HG02973 (cell line): ENCODE data around the gene ZEB1.
"Not testable (repeated sequence)": the region's sequence is repeated elsewhere in the genome, so short reads cannot be mapped to it uniquely, and the experiment has no call there.

Experiments
- ATAC-seq: cut with Tn5 transposase; IDR thresholded peaks from one replicate; pipeline ENCODE4 v1.9.1; 2021; ENCODE audit warnings: moderate library complexity; ENCODE audit not compliant: unreplicated experiment

ZEB1 gene

DNA sequence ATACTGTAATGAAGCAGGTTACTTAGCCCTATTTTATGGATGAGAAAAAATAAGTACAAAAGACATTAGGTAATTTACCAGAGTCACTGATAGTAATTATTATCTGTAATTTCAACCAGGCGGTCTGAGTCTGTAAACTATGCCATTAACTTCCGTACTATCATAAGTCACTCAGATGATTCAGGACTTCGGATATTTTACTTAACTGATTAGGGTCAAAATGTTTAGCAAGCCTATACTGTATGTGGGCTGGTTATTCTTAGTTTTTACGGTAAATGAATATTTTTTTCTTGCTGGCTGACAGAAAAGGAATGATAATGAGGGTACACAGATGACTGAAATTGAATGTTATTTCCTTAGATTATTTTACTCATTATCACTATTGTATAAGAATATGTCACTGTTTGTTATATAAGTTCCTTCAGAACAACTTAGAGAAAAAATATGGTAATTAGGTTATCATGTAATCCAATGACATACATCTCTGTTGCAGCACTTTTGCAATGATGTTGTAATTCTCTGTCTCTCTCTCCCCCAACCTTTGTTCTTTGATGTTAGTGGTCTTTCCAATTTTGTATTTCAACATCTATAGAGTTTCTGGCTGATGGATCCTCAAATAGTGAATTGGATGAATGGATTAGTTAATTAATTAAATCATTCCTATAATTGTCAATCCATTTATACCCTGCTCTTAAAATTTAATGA lies 165.6 kb downstream of the ZEB1 start:
- ATAC-seq, result no peak

GRCh38 chr10:31490858-31491504 lies 172.0 kb downstream of the ZEB1 start:
- no peak for ATAC-seq

DNA sequence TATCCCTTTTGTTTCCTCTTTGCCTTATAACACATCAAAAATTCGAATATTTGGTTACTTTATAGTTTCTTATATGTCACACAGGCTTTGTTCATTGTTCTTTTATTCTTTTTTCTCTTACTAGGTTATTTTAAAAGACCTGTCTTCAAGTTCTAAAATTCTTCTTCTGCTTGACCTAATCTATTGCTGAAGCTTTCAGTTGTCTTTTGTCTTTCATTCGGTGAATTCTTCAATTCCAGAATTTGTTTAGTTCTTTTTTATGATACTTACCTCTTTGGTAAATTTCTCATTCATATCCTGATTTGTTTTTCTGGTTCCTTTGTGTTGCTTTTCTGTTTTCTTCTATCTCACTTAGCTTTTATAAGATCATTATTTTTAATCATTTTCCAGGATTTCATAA lies 188.4 kb downstream of the ZEB1 start:
- ATAC-seq, result no peak

DNA sequence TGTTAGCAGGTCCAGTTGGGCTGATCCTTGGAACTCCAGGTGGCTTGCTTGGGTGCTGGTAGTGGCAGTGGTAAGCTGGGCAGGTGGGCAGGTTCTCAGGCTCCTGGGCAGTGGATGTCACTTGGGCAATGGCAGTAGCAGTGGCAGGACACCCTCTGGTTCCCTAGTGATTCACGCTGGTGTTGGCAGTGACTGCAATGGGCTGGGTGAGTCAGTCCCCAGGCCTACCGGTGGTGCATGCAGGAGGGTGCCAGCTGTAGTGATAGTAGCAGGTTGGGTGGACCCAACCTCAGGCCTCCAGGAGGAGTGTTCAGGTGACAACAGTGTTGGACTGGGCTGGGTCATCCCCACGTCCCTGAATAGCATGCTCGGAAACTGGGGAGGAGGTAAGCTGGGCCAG lies 189.2 kb downstream of the ZEB1 start:
- no peak for ATAC-seq

DNA sequence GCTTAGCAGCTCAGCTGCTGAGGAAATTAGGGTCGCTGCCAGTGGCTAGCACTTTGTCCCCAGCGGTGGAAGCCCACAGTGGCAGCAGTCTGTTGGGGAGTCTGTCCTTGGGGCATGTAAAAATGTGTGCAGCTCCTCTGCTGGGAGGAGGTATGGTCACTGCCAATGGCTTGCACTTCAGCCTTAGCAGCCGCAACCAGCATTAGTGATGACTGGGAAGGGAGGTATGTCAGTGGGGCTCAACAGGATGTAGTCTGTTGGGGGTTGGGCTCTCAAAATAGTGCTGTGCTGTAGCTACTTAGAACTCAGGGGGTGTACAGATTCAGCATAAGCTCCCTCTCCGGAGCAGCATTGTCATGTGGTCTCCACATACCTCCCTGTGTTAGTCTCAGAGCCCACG lies 189.9 kb downstream of the ZEB1 start:
- ATAC-seq, result no peak

- no peak for ATAC-seq
These were observed 191.0 kb downstream of the ZEB1 start for GRCh38 chr10:31509989-31510388.

- no peak for ATAC-seq
These were observed 196.1 kb downstream of the ZEB1 start for GRCh38 chr10:31515116-31515515.

GRCh38 chr10:31515819-31516402 lies 196.9 kb downstream of the ZEB1 start:
- no peak for ATAC-seq

GRCh38 chr10:31520986-31521831 lies 202.2 kb downstream of the ZEB1 start:
- no peak for ATAC-seq

DNA sequence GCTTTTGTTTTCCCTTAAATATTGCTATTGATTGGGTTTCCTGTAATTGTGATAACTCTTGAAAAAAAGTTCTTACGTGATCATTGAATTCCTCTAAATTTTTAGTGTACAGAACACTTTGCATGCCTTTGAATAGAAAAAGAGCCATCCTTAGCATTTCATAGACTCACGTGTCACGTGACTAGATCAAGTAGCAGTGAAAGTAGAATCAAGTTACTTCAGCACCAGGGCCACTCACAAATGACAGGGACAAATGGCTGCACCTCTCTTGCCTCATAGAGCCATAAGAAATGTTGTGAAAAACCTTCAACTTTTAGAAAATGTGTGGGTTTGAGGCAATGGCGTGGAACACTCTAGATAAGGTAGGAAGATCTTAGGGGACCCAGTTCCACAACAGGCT lies 203.8 kb downstream of the ZEB1 start:
- ATAC-seq, result no peak

DNA sequence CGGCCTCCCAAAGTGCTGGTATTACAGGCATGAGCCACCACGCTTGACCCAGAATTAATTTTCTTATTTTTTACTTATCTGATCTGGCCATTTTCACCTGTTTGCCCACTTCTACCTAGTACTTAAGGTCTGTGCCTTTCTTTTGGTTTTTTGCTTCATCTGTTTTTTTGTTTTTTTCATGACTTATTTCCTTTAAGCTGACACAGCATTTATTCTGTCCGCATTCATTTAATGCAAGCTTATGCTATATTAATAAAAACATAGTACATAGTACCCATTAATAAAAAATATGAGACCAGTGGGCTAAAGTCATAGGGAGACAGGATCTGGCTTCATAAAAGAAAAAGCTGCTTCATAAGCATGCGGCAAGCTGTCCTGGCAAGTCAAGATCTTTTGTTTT lies 205.4 kb downstream of the ZEB1 start:
- no peak for ATAC-seq

- no peak for ATAC-seq
These were observed 207.2 kb downstream of the ZEB1 start for GRCh38 chr10:31526178-31526577.

GRCh38 chr10:31526681-31527080 lies 207.7 kb downstream of the ZEB1 start:
- ATAC-seq, result no peak

DNA sequence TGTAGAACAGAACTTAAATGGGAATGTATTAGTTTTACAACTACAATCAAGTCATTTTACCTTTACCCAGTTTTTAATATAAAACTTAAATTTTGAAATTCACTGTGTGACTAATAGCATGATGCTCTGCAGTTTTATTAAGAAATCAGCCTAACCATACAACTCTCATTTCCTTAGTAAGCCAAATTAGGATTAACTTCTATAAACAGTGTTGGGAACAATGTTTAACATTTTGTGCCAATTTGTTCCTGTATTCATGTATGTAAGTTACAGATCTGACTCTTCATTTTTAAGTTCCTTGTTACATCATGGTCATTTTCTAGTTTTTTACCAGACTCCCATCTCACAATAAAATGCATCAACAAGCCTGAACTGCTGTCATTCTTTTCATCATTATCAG lies 209.8 kb downstream of the ZEB1 start:
- ATAC-seq, result no peak

GRCh38 chr10:31536302-31536701 lies 217.3 kb downstream of the ZEB1 start:
- ATAC-seq, result no peak

- no peak for ATAC-seq
These were observed 230.9 kb downstream of the ZEB1 start for GRCh38 chr10:31549896-31550295.

DNA sequence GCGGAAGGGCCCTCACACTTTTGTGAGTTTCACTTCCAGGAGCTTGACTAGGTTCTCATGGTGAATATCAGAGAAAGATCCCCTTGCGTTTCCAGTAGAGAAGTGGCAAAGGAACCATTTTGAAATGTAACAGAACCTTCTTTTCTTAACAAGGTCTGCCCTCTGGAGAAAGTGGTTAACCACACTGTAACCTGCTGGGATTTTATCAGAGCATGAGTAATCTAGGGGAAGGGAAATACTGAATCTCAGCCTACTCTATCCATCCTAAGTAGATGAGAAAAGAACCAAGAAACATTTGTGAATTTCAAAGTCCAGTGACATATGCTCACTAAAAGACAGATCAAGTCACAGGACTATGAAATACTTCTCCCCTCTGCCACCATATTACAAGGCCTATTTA lies 235.5 kb downstream of the ZEB1 start:
- no peak for ATAC-seq

GRCh38 chr10:31557854-31558253 lies 238.8 kb downstream of the ZEB1 start:
- no peak for ATAC-seq

DNA sequence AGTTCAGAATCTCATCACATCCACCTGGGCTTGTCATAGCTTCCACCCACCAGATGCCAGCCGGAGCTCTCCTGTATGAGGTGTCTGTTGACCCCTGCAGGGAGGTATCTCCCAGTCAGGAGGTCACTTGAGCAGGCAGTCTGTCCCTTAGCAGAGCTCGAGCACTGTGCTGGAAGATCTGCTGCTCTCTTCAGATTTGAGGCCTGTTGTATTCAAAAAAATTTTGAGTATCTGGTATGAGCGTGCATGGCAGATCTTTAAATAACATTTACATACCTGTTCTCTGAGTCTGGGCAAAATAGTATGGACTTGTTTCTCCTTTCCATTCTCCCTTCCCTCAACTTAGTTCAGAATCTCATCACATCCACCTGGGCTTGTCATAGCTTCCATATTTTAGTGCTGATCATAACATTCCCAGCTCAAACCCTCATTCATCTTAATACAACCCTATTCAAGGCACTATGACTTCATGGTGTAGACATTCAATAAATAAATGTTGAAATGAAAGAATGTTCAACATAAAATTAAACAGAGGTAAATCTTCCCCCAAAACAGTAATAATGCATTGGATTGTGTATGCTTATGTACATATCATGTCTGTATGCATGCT lies 249.3 kb downstream of the ZEB1 start:
- ATAC-seq, result not testable (repeated sequence)

- ATAC-seq, result no peak
These were observed 255.6 kb downstream of the ZEB1 start for GRCh38 chr10:31574577-31574976.

GRCh38 chr10:31578181-31578852 lies 259.3 kb downstream of the ZEB1 start:
- no peak for ATAC-seq
